Muscle of back (tissue), 11 donors: ENCODE data around the gene RFX4. TPM values are rescaled to one million over a fixed set of nuclear protein-coding genes. Genes with fewer than 3 reads are reported as not detected.

ENCODE experiments used
- DNase-seq, 3 donors: peaks; one replicate each; pipeline versions ENCODE4 v3.0.0 to v3.0.0-alpha.2; 2013
- polyA plus RNA-seq, 10 donors: library from polyadenylated mRNA; unstranded; fragments of 120-200 nt; gene quantifications; one replicate each; pipeline ENCODE4 v1.2.1, GENCODE V29; 2013; ENCODE audit not compliant: insufficient read length in 10 of 10

The RFX4 gene
- polyA plus RNA-seq, 10 donors = 0.05 to 0.39 (median 0.14) TPM; not detected in 2

GRCh38 chr12:106804668-106805067 lies 221.9 kb downstream of the RFX4 start:
- no peak for DNase-seq

Other genes starting within 250 kb of the RFX4 start
- gene POLR3B, start 225.3 kb upstream of the RFX4 start, polyA plus RNA-seq = 10 to 100 TPM in 9 of 10 donors, 1 to 10 TPM in 1; 9.8 to 14.8 (median 12.1) TPM
- gene RIC8B, start 191.7 kb downstream of the RFX4 start, polyA plus RNA-seq = 10 to 100 TPM; 12.8 to 22.7 (median 16.5) TPM